Measurements from ENCODE around the gene STAC. TPM values are rescaled to one million over a fixed set of nuclear protein-coding genes. Genes with fewer than 3 reads are reported as not detected.
"Not testable (repeated sequence)": the region's sequence is repeated elsewhere in the genome, so short reads cannot be mapped to it uniquely, and the experiment has no call there.

STAC gene
- total and polyA plus RNA-seq, 4 donors, result 0.21 to 0.56 (median 0.39) TPM

DNA sequence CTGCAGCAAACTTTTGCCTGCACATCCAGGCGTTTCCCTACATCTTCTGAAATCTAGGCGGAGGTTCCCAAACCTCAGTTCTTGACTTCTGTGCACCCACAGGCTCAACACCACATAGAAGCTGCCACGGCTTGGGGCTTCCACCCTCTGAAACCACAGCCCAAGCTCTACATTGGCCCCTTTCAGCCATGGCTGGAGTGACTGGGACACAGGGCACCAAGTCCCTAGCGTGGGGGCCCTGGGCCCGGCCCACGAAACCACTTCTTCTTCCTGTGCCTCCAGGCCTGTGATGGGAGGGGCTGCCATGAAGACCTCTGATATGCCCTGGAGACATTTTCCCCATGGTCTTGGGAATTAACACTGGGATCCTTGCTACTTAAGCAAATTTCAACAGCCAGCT is 91.7 kb downstream of the STAC start:
- H3K27me3 ChIP-seq (ENCODE audit: control insufficient read depth in 4 of 4, insufficient read depth in 4 of 4, low read length in 3 of 4); H3K4me3 ChIP-seq (ENCODE audit: low read depth in 1 of 3, low read length in 3 of 3); H3K27ac ChIP-seq (ENCODE audit: low read depth in 1 of 2, low read length in 2 of 2); H3K9ac ChIP-seq (ENCODE audit: low read depth in 1 of 2, low read length in 2 of 2); H3K36me3 ChIP-seq (ENCODE audit: control insufficient read depth in 4 of 4, insufficient read depth in 3 of 4, low read depth in 1 of 4, low read length in 3 of 4); DNase-seq (ENCODE audit: low spot score); H3K9me3 ChIP-seq (ENCODE audit: control insufficient read depth in 4 of 4, low read length in 3 of 4); H3K4me1 ChIP-seq (ENCODE audit: control insufficient read depth in 4 of 4, insufficient read depth in 4 of 4, low read length in 3 of 4): not testable (repeated sequence)
- 84% methylated on average over 6 of the region's 6 CpGs for WGBS

- 73% methylated on average over 2 of the region's 2 CpGs for WGBS
- H3K9me3 ChIP-seq (ENCODE audit: control insufficient read depth in 4 of 4, low read length in 3 of 4), result peaks cover 0 to 4% (median 2%) of the 10 kb centered on the region in 4 donors
- no peak overlapping the region for H3K4me3 ChIP-seq (ENCODE audit: low read depth in 1 of 3, low read length in 3 of 3)
Measured at GRCh38 chr3:36475558-36475957, 95.3 kb downstream of the STAC start.

More at GRCh38 chr3:36475558-36475957, 95.3 kb downstream of the STAC start:
- Histone ChIP-seq H3K27ac (ENCODE audit: low read depth in 1 of 2, low read length in 2 of 2) (no peak overlapping the region), H3K9ac (ENCODE audit: low read depth in 1 of 2, low read length in 2 of 2) (no peak overlapping the region), H3K36me3 (ENCODE audit: control insufficient read depth in 4 of 4, insufficient read depth in 3 of 4, low read depth in 1 of 4, low read length in 3 of 4) (no peaks in the 10 kb centered on the region), H3K4me1 (ENCODE audit: control insufficient read depth in 4 of 4, insufficient read depth in 4 of 4, low read length in 3 of 4) (no peaks in the 10 kb centered on the region), H3K27me3 (ENCODE audit: control insufficient read depth in 4 of 4, insufficient read depth in 4 of 4, low read length in 3 of 4) (no peaks in the 10 kb centered on the region)
- TF ChIP-seq ZBTB33 (IDR thresholded peaks at IDR 0.05) (no peak), HNF4G (IDR thresholded peaks at IDR 0.05) (no peak), MAX (IDR thresholded peaks at IDR 0.05) (no peak), TAF1 (conservative IDR thresholded peaks at IDR 0.05) (no peak), RAD21 (IDR thresholded peaks at IDR 0.05) (no peak), HNF4A (conservative IDR thresholded peaks at IDR 0.05) (no peak), JUND (IDR thresholded peaks at IDR 0.05) (no peak), FOXA1 (IDR thresholded peaks at IDR 0.05) (no peak), SP1 (IDR thresholded peaks at IDR 0.05) (no peak), GABPA (IDR thresholded peaks at IDR 0.05 in 1 of 2, conservative IDR thresholded peaks at IDR 0.05 in 1 of 2) (no peak), EGR1 (IDR thresholded peaks at IDR 0.05; ENCODE audit: low read depth in 2 of 2) (no peak), NR2F2 (IDR thresholded peaks at IDR 0.05) (no peak), YY1 (IDR thresholded peaks at IDR 0.05) (no peak), FOXA2 (IDR thresholded peaks at IDR 0.05) (no peak), RXRA (IDR thresholded peaks at IDR 0.05) (no peak)
- TF ChIP-seq, protein P1, sequence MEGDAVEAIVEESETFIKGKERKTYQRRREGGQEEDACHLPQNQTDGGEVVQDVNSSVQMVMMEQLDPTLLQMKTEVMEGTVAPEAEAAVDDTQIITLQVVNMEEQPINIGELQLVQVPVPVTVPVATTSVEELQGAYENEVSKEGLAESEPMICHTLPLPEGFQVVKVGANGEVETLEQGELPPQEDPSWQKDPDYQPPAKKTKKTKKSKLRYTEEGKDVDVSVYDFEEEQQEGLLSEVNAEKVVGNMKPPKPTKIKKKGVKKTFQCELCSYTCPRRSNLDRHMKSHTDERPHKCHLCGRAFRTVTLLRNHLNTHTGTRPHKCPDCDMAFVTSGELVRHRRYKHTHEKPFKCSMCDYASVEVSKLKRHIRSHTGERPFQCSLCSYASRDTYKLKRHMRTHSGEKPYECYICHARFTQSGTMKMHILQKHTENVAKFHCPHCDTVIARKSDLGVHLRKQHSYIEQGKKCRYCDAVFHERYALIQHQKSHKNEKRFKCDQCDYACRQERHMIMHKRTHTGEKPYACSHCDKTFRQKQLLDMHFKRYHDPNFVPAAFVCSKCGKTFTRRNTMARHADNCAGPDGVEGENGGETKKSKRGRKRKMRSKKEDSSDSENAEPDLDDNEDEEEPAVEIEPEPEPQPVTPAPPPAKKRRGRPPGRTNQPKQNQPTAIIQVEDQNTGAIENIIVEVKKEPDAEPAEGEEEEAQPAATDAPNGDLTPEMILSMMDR (IDR thresholded peaks at IDR 0.05; ENCODE audit: low read depth, low read length, missing input control), result no peak
- TF ChIP-seq, protein P2, sequence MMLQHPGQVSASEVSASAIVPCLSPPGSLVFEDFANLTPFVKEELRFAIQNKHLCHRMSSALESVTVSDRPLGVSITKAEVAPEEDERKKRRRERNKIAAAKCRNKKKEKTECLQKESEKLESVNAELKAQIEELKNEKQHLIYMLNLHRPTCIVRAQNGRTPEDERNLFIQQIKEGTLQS (IDR thresholded peaks at IDR 0.05), result no peak
- TF ChIP-seq, protein P3, sequence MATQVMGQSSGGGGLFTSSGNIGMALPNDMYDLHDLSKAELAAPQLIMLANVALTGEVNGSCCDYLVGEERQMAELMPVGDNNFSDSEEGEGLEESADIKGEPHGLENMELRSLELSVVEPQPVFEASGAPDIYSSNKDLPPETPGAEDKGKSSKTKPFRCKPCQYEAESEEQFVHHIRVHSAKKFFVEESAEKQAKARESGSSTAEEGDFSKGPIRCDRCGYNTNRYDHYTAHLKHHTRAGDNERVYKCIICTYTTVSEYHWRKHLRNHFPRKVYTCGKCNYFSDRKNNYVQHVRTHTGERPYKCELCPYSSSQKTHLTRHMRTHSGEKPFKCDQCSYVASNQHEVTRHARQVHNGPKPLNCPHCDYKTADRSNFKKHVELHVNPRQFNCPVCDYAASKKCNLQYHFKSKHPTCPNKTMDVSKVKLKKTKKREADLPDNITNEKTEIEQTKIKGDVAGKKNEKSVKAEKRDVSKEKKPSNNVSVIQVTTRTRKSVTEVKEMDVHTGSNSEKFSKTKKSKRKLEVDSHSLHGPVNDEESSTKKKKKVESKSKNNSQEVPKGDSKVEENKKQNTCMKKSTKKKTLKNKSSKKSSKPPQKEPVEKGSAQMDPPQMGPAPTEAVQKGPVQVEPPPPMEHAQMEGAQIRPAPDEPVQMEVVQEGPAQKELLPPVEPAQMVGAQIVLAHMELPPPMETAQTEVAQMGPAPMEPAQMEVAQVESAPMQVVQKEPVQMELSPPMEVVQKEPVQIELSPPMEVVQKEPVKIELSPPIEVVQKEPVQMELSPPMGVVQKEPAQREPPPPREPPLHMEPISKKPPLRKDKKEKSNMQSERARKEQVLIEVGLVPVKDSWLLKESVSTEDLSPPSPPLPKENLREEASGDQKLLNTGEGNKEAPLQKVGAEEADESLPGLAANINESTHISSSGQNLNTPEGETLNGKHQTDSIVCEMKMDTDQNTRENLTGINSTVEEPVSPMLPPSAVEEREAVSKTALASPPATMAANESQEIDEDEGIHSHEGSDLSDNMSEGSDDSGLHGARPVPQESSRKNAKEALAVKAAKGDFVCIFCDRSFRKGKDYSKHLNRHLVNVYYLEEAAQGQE (IDR thresholded peaks at IDR 0.05), result no peak
- DNase-seq (ENCODE audit: low spot score), result no peak
